NB4 (cell line): ENCODE results near the gene EHMT1.

Experiments used
- CTCF ChIP-seq: IDR thresholded peaks from one replicate; pipeline ENCODE4 v1.5.1; 2012; ENCODE audit warnings: low read depth, low read length
- POLR2A ChIP-seq: IDR thresholded peaks from 2 replicates; pipeline ENCODE4 v1.6.1; 2011; ENCODE audit warnings: mild to moderate bottlenecking; ENCODE audit not compliant: insufficient read length; ENCODE audit errors: extremely low read depth

- TF ChIP-seq CTCF: no peak
- TF ChIP-seq POLR2A: no peak
Observed at GRCh38 chr9:137783521-137783920, 164.7 kb downstream of the EHMT1 start.
